T-helper 2 cell treated with Interferon-gamma antibody and Interleukin-4, amounts not matched to agents 5 μg/mL and 100 μg/mL, for 36 hours (primary cell): ENCODE measurements around the gene WFIKKN1.

Experiments
- DNase-seq: peaks from one replicate; pipeline ENCODE4 v3.0.0; 2021; ENCODE audit warnings: low spot score
- H3K27ac Mint-ChIP-seq: one replicate; pipeline ENCODE4 v1.8.0; 2021; ENCODE audit warnings: mild to moderate bottlenecking, mixed read lengths
- H3K27me3 Mint-ChIP-seq: one replicate; pipeline ENCODE4 v1.8.0; 2021; ENCODE audit warnings: low read depth, mixed read lengths
- H3K36me3 Mint-ChIP-seq: one replicate; pipeline ENCODE4 v1.8.0; 2021; ENCODE audit warnings: low read depth, mixed read lengths
- H3K4me1 Mint-ChIP-seq: one replicate; pipeline ENCODE4 v1.8.0; 2021; ENCODE audit warnings: low read depth, mixed read lengths
- H3K4me3 Mint-ChIP-seq: one replicate; pipeline ENCODE4 v1.8.0; 2022; ENCODE audit warnings: mild to moderate bottlenecking, moderate library complexity, mixed read lengths
- H3K9me3 Mint-ChIP-seq: one replicate; pipeline ENCODE4 v1.8.0; 2021; ENCODE audit warnings: mixed read lengths

The WFIKKN1 gene

GRCh38 chr16:670485-671352 is 39.9 kb downstream of the WFIKKN1 start:
- H3K27ac Mint-ChIP-seq, result no peak overlapping the region
- H3K27me3 Mint-ChIP-seq, result peaks cover 4% of the 10 kb centered on the region
- H3K9me3 Mint-ChIP-seq, result no peaks in the 10 kb centered on the region
- H3K4me3 Mint-ChIP-seq, result peak overlapping the region; percentile 48
- peaks cover 5% of the 10 kb centered on the region for H3K36me3 Mint-ChIP-seq
- H3K4me1 Mint-ChIP-seq, result peaks cover 1% of the 10 kb centered on the region
- DNase-seq, result no peak

GRCh38 chr16:671353-672131 is 40.8 kb downstream of the WFIKKN1 start:
- Mint-ChIP-seq H3K27me3 (peaks cover 4% of the 10 kb centered on the region), H3K4me1 (peaks cover 1% of the 10 kb centered on the region), H3K36me3 (peaks cover 5% of the 10 kb centered on the region), H3K9me3 (no peaks in the 10 kb centered on the region), H3K4me3 (no peak overlapping the region), H3K27ac (no peak overlapping the region)
- no peak for DNase-seq

GRCh38 chr16:672371-672770 is 41.6 kb downstream of the WFIKKN1 start:
- H3K9me3 Mint-ChIP-seq, result no peaks in the 10 kb centered on the region
- H3K27me3 Mint-ChIP-seq, result peaks cover 4% of the 10 kb centered on the region

GRCh38 chr16:672851-673250 is 42.1 kb downstream of the WFIKKN1 start:
- no peaks in the 10 kb centered on the region for H3K4me1 Mint-ChIP-seq
- H3K36me3 Mint-ChIP-seq, result peaks cover 5% of the 10 kb centered on the region
- no peak for DNase-seq
- no peaks in the 10 kb centered on the region for H3K9me3 Mint-ChIP-seq
- H3K4me3 Mint-ChIP-seq, result no peak overlapping the region
- H3K27me3 Mint-ChIP-seq, result peaks cover 4% of the 10 kb centered on the region
- H3K27ac Mint-ChIP-seq, result no peak overlapping the region

More at GRCh38 chr16:672371-672770, 41.6 kb downstream of the WFIKKN1 start:
- Mint-ChIP-seq H3K4me1 (peaks cover 1% of the 10 kb centered on the region), H3K4me3 (no peak overlapping the region), H3K36me3 (peaks cover 5% of the 10 kb centered on the region), H3K27ac (no peak overlapping the region)
- DNase-seq, result no peak

- H3K27me3 Mint-ChIP-seq, result peaks cover 4% of the 10 kb centered on the region
- no peaks in the 10 kb centered on the region for H3K9me3 Mint-ChIP-seq
- peaks cover 5% of the 10 kb centered on the region for H3K36me3 Mint-ChIP-seq
- no peak for DNase-seq
- H3K4me3 Mint-ChIP-seq, result no peak overlapping the region
- H3K27ac Mint-ChIP-seq, result no peak overlapping the region
- no peaks in the 10 kb centered on the region for H3K4me1 Mint-ChIP-seq
These were observed 42.7 kb downstream of the WFIKKN1 start for GRCh38 chr16:673399-673991.

GRCh38 chr16:674214-674881 is 43.6 kb downstream of the WFIKKN1 start:
- Mint-ChIP-seq H3K4me3 (no peak overlapping the region), H3K9me3 (no peaks in the 10 kb centered on the region), H3K4me1 (peaks cover 2% of the 10 kb centered on the region)

GRCh38 chr16:674968-675883 is 44.4 kb downstream of the WFIKKN1 start, which contains the start of gene RHBDL1:
Gene RHBDL1, plus strand, starts transcription at chr16:675671. Its CDS starts 120 bp downstream, at chr16:675791.
- Mint-ChIP-seq H3K4me3 (no peak within 1 kb of the TSS), H3K27ac (no peak within 1 kb of the TSS), H3K27me3 (peaks cover 4% of the 10 kb centered on the region), H3K9me3 (no peaks in the 10 kb centered on the region), H3K4me1 (peaks cover 3% of the 10 kb centered on the region), H3K36me3 (peaks cover 3% of the 10 kb centered on the region)
- no peak for DNase-seq

More at GRCh38 chr16:674214-674881, 43.6 kb downstream of the WFIKKN1 start:
- DNase-seq, result no peak
- no peak overlapping the region for H3K27ac Mint-ChIP-seq
- peaks cover 5% of the 10 kb centered on the region for H3K36me3 Mint-ChIP-seq
- peaks cover 4% of the 10 kb centered on the region for H3K27me3 Mint-ChIP-seq

GRCh38 chr16:675884-676564 is 45.2 kb downstream of the WFIKKN1 start:
- Mint-ChIP-seq H3K9me3 (no peaks in the 10 kb centered on the region), H3K4me1 (peaks cover 4% of the 10 kb centered on the region), H3K27ac (no peak overlapping the region), H3K27me3 (peaks cover 4% of the 10 kb centered on the region), H3K4me3 (no peak overlapping the region), H3K36me3 (peaks cover 5% of the 10 kb centered on the region)
- DNase-seq, result no peak

- peaks cover 8% of the 10 kb centered on the region for H3K36me3 Mint-ChIP-seq
- peaks cover 4% of the 10 kb centered on the region for H3K27me3 Mint-ChIP-seq
- no peak overlapping the region for H3K4me3 Mint-ChIP-seq
- H3K4me1 Mint-ChIP-seq, result peaks cover 4% of the 10 kb centered on the region
- H3K9me3 Mint-ChIP-seq, result no peaks in the 10 kb centered on the region
- H3K27ac Mint-ChIP-seq, result no peak overlapping the region
- DNase-seq, result no peak
These were observed 45.7 kb downstream of the WFIKKN1 start for GRCh38 chr16:676565-676902.

- H3K9me3 Mint-ChIP-seq, result no peaks in the 10 kb centered on the region
These were observed 46.1 kb downstream of the WFIKKN1 start for GRCh38 chr16:676913-677312.

GRCh38 chr16:677316-678190 is 46.8 kb downstream of the WFIKKN1 start:
- no peak overlapping the region for H3K4me3 Mint-ChIP-seq
- H3K4me1 Mint-ChIP-seq, result peaks cover 8% of the 10 kb centered on the region
- H3K27me3 Mint-ChIP-seq, result peaks cover 4% of the 10 kb centered on the region
- H3K27ac Mint-ChIP-seq, result no peak overlapping the region
- H3K9me3 Mint-ChIP-seq, result no peaks in the 10 kb centered on the region
- peaks cover 17% of the 10 kb centered on the region for H3K36me3 Mint-ChIP-seq
- no peak for DNase-seq

More at GRCh38 chr16:676913-677312, 46.1 kb downstream of the WFIKKN1 start:
- no peak for DNase-seq
- peaks cover 12% of the 10 kb centered on the region for H3K36me3 Mint-ChIP-seq
- peaks cover 4% of the 10 kb centered on the region for H3K27me3 Mint-ChIP-seq
- no peak overlapping the region for H3K4me3 Mint-ChIP-seq
- H3K27ac Mint-ChIP-seq, result no peak overlapping the region
- H3K4me1 Mint-ChIP-seq, result peaks cover 4% of the 10 kb centered on the region
